MM.1S (cell line): ENCODE measurements around the gene TRIM29.

Experiments
- DNase-seq: peaks from one replicate; pipeline ENCODE4 v3.0.0-alpha.2; 2015
- H2AFZ ChIP-seq: fragments of 300-600 bp; sonication (generic); 2 replicates; pipeline ENCODE4 v1.6.0; 2016; ENCODE audit warnings: antibody characterized with exemption, low read length
- H3F3A ChIP-seq: fragments of 300-600 bp; sonication (generic); 2 replicates; pipeline ENCODE4 v1.6.1; 2016; ENCODE audit warnings: mild to moderate bottlenecking, antibody characterized with exemption, low read length, moderate library complexity, mixed read lengths; ENCODE audit not compliant: insufficient read depth
- H3K27ac ChIP-seq: fragments of 300-600 bp; sonication (generic); 2 replicates; pipeline ENCODE4 v1.5.1; 2016; ENCODE audit warnings: mild to moderate bottlenecking, low read length
- H3K27me3 ChIP-seq: fragments of 300-600 bp; sonication (generic); replicated peaks from 2 replicates; pipeline ENCODE4 v1.6.0; 2016; ENCODE audit warnings: low read length; ENCODE audit not compliant: insufficient read depth
- H3K36me3 ChIP-seq: fragments of 300-600 bp; sonication (generic); replicated peaks from 2 replicates; pipeline ENCODE4 v1.6.1; 2016; ENCODE audit warnings: mild to moderate bottlenecking, low read length, mixed read lengths; ENCODE audit not compliant: insufficient read depth
- H3K4me1 ChIP-seq: fragments of 300-600 bp; sonication (generic); 2 replicates; pipeline ENCODE4 v1.6.1; 2016; ENCODE audit warnings: low read length, mixed read lengths
- H3K4me2 ChIP-seq: fragments of 300-600 bp; sonication (generic); 2 replicates; pipeline ENCODE4 v1.6.0; 2016; ENCODE audit warnings: low read depth, low read length
- H3K4me3 ChIP-seq: fragments of 300-600 bp; sonication (generic); 2 replicates; pipeline ENCODE4 v1.5.1; 2016; ENCODE audit warnings: low read length, mixed read lengths
- H3K79me2 ChIP-seq: fragments of 300-600 bp; sonication (generic); 2 replicates; pipeline ENCODE4 v1.6.1; 2016; ENCODE audit warnings: mixed run types, low read length, mixed read lengths
- H3K9ac ChIP-seq: fragments of 300-600 bp; sonication (generic); 2 replicates; pipeline ENCODE4 v1.6.1; 2016; ENCODE audit warnings: low read length, mixed read lengths
- H3K9me2 ChIP-seq: fragments of 300-600 bp; sonication (generic); replicated peaks from 2 replicates; pipeline ENCODE4 v1.6.1; 2016; ENCODE audit warnings: mild to moderate bottlenecking, low read length, mixed read lengths; ENCODE audit not compliant: insufficient read depth
- H3K9me3 ChIP-seq: fragments of 300-600 bp; sonication (generic); replicated peaks from 2 replicates; pipeline ENCODE4 v1.6.1; 2016; ENCODE audit warnings: mild to moderate bottlenecking, low read length, mixed read lengths; ENCODE audit not compliant: insufficient read depth
- H4K20me1 ChIP-seq: fragments of 300-600 bp; sonication (generic); 2 replicates; pipeline ENCODE4 v1.6.1; 2016; ENCODE audit warnings: mild to moderate bottlenecking, low read length, moderate library complexity, mixed read lengths; ENCODE audit not compliant: insufficient read depth
- CTCF ChIP-seq: fragments of 300-600 bp; sonication (generic); IDR thresholded peaks from 2 replicates; pipeline ENCODE4 v1.5.1; 2016; ENCODE audit warnings: antibody characterized with exemption, low read length, mixed read lengths
- EZH2 ChIP-seq: fragments of 300-600 bp; sonication (generic); optimal IDR thresholded peaks from 2 replicates; pipeline ENCODE3; 2017; ENCODE audit warnings: low read depth, mild to moderate bottlenecking, antibody characterized with exemption, low read length, mixed read lengths
- EZH2phosphoT487 ChIP-seq: fragments of 300-600 bp; sonication (generic); IDR thresholded peaks from 2 replicates; pipeline ENCODE4 v1.6.1; 2018; ENCODE audit warnings: antibody characterized with exemption, low read length

The TRIM29 gene

GRCh38 chr11:120139316-120140069 lies 1.6 kb upstream of the TRIM29 start:
- no peaks in the 10 kb centered on the region for H3K9me3 ChIP-seq
- H4K20me1 ChIP-seq, result no peaks in the 10 kb centered on the region
- no peak overlapping the region for H3K4me2 ChIP-seq
- no peak overlapping the region for H3K4me3 ChIP-seq
- no peaks in the 10 kb centered on the region for H3K36me3 ChIP-seq
- no peaks in the 10 kb centered on the region for H3K79me2 ChIP-seq
- no peaks in the 10 kb centered on the region for H3K9me2 ChIP-seq
- peaks cover 32% of the 10 kb centered on the region for H3K27me3 ChIP-seq
- H3K4me1 ChIP-seq, result no peaks in the 10 kb centered on the region
- H3K27ac ChIP-seq, result no peak overlapping the region
- no peaks in the 10 kb centered on the region for H3F3A ChIP-seq
- no peak overlapping the region for H3K9ac ChIP-seq
- DNase-seq, result no peak
- TF ChIP-seq CTCF (no peak), EZH2phosphoT487 (no peak), EZH2 (no peak)
- no peak overlapping the region for H2AFZ ChIP-seq

GRCh38 chr11:120137187-120137610 lies 714 bp downstream of the TRIM29 start:
- Histone ChIP-seq H2AFZ (no peak overlapping the region), H3K79me2 (no peaks in the 10 kb centered on the region), H3K9me2 (no peaks in the 10 kb centered on the region), H3K9ac (no peak overlapping the region), H3K27ac (no peak overlapping the region), H3K4me2 (no peak overlapping the region), H3K4me3 (no peak overlapping the region), H4K20me1 (no peaks in the 10 kb centered on the region), H3K4me1 (no peaks in the 10 kb centered on the region), H3K9me3 (no peaks in the 10 kb centered on the region), H3K27me3 (peaks cover 39% of the 10 kb centered on the region), H3K36me3 (no peaks in the 10 kb centered on the region), H3F3A (no peaks in the 10 kb centered on the region)
- no peak for DNase-seq
- TF ChIP-seq EZH2phosphoT487 (no peak), CTCF (no peak), EZH2 (no peak)

- no peak overlapping the region for H3K9ac ChIP-seq
- no peaks in the 10 kb centered on the region for H3F3A ChIP-seq
- H3K4me1 ChIP-seq, result no peaks in the 10 kb centered on the region
- H3K4me3 ChIP-seq, result no peak overlapping the region
- no peaks in the 10 kb centered on the region for H3K9me2 ChIP-seq
- H2AFZ ChIP-seq, result no peak overlapping the region
- H3K36me3 ChIP-seq, result no peaks in the 10 kb centered on the region
- no peaks in the 10 kb centered on the region for H3K9me3 ChIP-seq
- peaks cover 39% of the 10 kb centered on the region for H3K27me3 ChIP-seq
- DNase-seq, result no peak
- H3K4me2 ChIP-seq, result no peak overlapping the region
- H4K20me1 ChIP-seq, result no peaks in the 10 kb centered on the region
- no peaks in the 10 kb centered on the region for H3K79me2 ChIP-seq
- no peak overlapping the region for H3K27ac ChIP-seq
- TF ChIP-seq EZH2 (no peak), CTCF (no peak)
Observed at GRCh38 chr11:120136356-120136755, 1.6 kb downstream of the TRIM29 start.
